Hepatocyte (in vitro differentiated cells): ENCODE results near the gene ARHGAP6. TPM values are rescaled to one million over a fixed set of nuclear protein-coding genes. Genes with fewer than 3 reads are reported as not detected.

ENCODE experiments used
- DNase-seq: peaks from one replicate; pipeline ENCODE4 v3.0.0-alpha.2; 2016; ENCODE audit warnings: low spot score
- H2AFZ ChIP-seq: fragments of 200-600 bp; sonication (generic); 2 replicates; pipeline ENCODE4 v1.6.0; 2016; ENCODE audit warnings: antibody characterized with exemption, mild to moderate bottlenecking
- H3K27ac ChIP-seq: fragments of 200-600 bp; sonication (generic); 2 replicates; pipeline ENCODE4 v1.5.1; 2016; ENCODE audit warnings: mild to moderate bottlenecking
- H3K27me3 ChIP-seq: fragments of 200-600 bp; sonication (generic); 2 replicates; pipeline ENCODE4 v1.6.1; 2016
- H3K36me3 ChIP-seq: fragments of 200-600 bp; sonication (generic); replicated peaks from 2 replicates; pipeline ENCODE4 v1.5.1; 2016; ENCODE audit warnings: low read depth; ENCODE audit not compliant: insufficient read depth
- H3K4me1 ChIP-seq: fragments of 200-600 bp; sonication (generic); 2 replicates; pipeline ENCODE4 v1.5.1; 2016; ENCODE audit warnings: mild to moderate bottlenecking, moderate library complexity; ENCODE audit not compliant: insufficient read depth
- H3K4me2 ChIP-seq: fragments of 200-600 bp; sonication (generic); 2 replicates; pipeline ENCODE4 v1.6.0; 2016
- H3K4me3 ChIP-seq: fragments of 200-600 bp; sonication (generic); 2 replicates; pipeline ENCODE4 v1.5.1; 2016; ENCODE audit warnings: mild to moderate bottlenecking
- H3K79me2 ChIP-seq: fragments of 200-600 bp; sonication (generic); 2 replicates; pipeline ENCODE4 v1.6.0; 2017; ENCODE audit warnings: mild to moderate bottlenecking
- H3K9me2 ChIP-seq: fragments of 200-600 bp; sonication (generic); replicated peaks from 2 replicates; pipeline ENCODE4 v1.6.0; 2017; ENCODE audit warnings: mild to moderate bottlenecking; ENCODE audit not compliant: insufficient read depth
- H3K9me3 ChIP-seq: fragments of 200-600 bp; sonication (generic); 2 replicates; pipeline ENCODE4 v1.5.1; 2016; ENCODE audit warnings: low read depth, mild to moderate bottlenecking
- H4K20me1 ChIP-seq: fragments of 200-600 bp; sonication (generic); 2 replicates; pipeline ENCODE4 v1.6.0; 2016; ENCODE audit warnings: mild to moderate bottlenecking; ENCODE audit not compliant: insufficient read depth, poor library complexity, severe bottlenecking
- CTCF ChIP-seq: fragments of 200-600 bp; sonication (generic); IDR thresholded peaks from 2 replicates; pipeline ENCODE4 v1.5.1; 2016; ENCODE audit warnings: antibody characterized with exemption, mild to moderate bottlenecking; ENCODE audit not compliant: poor library complexity
- EZH2 ChIP-seq: fragments of 200-600 bp; sonication (generic); IDR thresholded peaks from 2 replicates; pipeline ENCODE4 v1.6.1; 2016; ENCODE audit warnings: antibody characterized with exemption, mild to moderate bottlenecking, borderline replicate concordance
- EZH2phosphoT487 ChIP-seq: fragments of 200-600 bp; sonication (generic); IDR thresholded peaks from one replicate; pipeline ENCODE4 v1.6.1; 2018; ENCODE audit warnings: antibody characterized with exemption, mild to moderate bottlenecking, low read depth, moderate library complexity; ENCODE audit not compliant: unreplicated experiment, severe bottlenecking
- WGBS: methylation state at CpG from one replicate; pipeline ENCODE4 v1.1.6; 2016; ENCODE audit warnings: low lambda C conversion rate; ENCODE audit errors: missing lambda C conversion rate; 5-methylcytosine and 5-hydroxymethylcytosine counted together
- polyA plus RNA-seq: library from polyadenylated mRNA; unstranded; fragments of >200 nt; fragmentation: Nextera tagmentation; extraction: Ambion mirVana; gene quantifications from 2 replicates; pipeline ENCODE4 v1.2.1, GENCODE V29; 2016
- total RNA-seq: library from RNA; depleted of rRNA; stranded (reverse); fragments of >200 nt; gene quantifications from 2 replicates; pipeline ENCODE4 v1.2.3, GENCODE V29; 2014

The ARHGAP6 gene
- 6.9 and 7.9 TPM in 2 replicates for total RNA-seq
- polyA plus RNA-seq, result 4.9 and 6.4 TPM in 2 replicates

DNA sequence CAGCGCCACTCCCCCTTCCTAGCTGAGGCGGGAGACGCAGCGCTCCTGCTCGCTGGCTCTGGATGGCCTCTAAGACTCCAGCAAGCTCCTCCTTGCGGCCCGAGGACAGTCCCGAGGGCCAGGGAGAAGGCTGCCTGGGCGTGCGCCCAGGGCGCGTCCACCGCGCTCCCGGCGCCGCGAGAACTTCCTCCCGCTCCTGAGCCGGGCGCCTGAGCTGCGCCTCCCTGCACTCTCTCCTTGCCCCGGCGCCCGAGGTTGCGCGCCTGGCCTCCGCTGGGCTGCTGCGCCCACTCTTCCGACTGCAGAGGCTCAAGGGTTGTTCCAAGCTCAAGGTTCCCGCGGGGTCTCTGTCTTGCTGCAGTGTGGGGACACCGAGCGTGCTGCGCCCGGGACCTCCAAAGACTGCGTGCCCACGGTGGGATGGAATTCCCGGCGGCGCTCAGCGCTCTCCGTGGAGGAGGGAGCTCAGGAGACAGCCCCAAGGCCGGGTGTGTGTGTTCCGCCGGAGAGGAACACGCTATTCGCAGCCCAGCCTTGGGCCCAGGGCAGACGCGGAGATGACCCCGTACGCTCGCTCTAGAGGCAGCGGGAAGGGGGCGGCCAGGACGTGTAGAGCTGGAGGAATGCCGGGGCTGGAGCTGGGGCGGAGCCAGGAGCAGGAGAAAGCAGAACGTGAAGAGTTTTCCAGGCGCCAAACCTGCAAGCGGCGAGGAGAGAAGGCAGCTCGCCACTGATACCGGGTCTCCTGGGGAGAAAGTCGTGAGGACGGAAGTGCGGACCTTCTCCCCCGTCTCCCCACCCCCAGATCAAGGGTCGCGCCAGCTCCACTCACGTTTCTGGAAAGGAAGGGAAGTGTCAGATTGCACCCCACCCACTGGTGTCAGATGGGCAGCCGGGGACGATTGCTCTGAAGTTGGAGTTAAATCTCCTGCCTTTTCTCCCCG, at the start of gene ARHGAP6:
Gene ARHGAP6, minus strand, starts transcription at position 753 of the 944 bp plus-strand sequence. CDS start 1,092 bp downstream, outside the sequence.
- Histone ChIP-seq H3K9me3 (no peaks in the 10 kb centered on the region), H3K27me3 (peaks cover 5% of the 10 kb centered on the region), H3K9me2 (no peaks in the 10 kb centered on the region), H4K20me1 (no peaks in the 10 kb centered on the region), H3K79me2 (peaks cover 9% of the 10 kb centered on the region), H3K4me2 (peak within 1 kb of the TSS; percentile 85), H3K4me3 (peak within 1 kb of the TSS; percentile 52), H2AFZ (peak within 1 kb of the TSS; percentile 46), H3K27ac (peak within 1 kb of the TSS; percentile 48), H3K4me1 (no peaks in the 10 kb centered on the region), H3K36me3 (no peaks in the 10 kb centered on the region)
- WGBS, result 35% methylated on average over 69 of the region's 74 CpGs
- DNase-seq, result peak; percentile 47
- no peak for TF ChIP-seq EZH2
- no peak for TF ChIP-seq CTCF
- no peak for TF ChIP-seq EZH2phosphoT487

DNA sequence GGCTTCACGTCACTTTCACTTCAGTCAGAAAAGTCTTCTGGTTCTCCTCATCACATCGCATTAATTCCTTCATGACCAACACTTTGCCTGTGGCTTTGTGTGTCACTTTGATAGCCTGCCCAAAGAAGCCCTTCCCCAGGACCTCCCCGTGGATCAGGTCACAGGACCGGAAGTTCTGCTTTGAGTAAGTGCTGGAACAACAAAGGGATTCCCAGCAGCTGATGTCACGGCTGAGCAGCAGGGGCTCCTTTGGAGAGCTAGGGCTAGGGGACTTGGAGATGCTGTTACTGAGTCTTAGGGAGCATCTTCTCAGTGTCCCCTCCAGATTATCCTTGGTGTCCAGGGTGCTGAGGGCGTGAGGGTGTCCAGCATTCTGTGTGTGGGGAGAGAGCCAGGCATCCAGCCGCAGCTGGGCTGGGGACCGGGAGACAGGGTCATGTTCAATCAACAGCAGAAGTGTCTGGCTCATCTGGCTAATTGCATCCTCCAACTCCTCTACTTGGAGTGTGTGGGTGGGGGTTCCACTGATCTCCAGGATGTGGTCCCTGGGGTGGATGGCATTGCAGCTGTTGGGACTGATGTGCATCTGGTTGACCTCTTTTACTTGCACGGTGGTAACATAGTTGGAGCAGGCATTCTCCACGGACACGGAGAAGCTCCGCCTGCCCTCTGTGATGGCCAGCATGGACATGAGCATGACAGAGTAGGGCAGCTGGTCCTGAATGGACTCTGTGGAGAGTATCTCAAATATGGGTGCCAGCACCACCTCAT, 39.2 kb upstream of the ARHGAP6 start:
- WGBS, result 81% methylated on average over 11 of the region's 12 CpGs
- Histone ChIP-seq H3K36me3 (no peaks in the 10 kb centered on the region), H3K27me3 (no peaks in the 10 kb centered on the region), H3K27ac (no peak overlapping the region), H3K4me3 (no peak overlapping the region), H3K9me3 (no peaks in the 10 kb centered on the region), H3K4me1 (no peaks in the 10 kb centered on the region), H4K20me1 (no peaks in the 10 kb centered on the region), H3K4me2 (no peak overlapping the region), H2AFZ (no peak overlapping the region), H3K9me2 (no peaks in the 10 kb centered on the region), H3K79me2 (no peaks in the 10 kb centered on the region)
- no peak for DNase-seq
- TF ChIP-seq EZH2phosphoT487 (no peak), EZH2 (no peak), CTCF (no peak)

GRCh38 chrX:11703855-11704254, 38.1 kb upstream of the ARHGAP6 start:
- no peak overlapping the region for H3K4me2 ChIP-seq
- no peaks in the 10 kb centered on the region for H3K9me2 ChIP-seq
- no peaks in the 10 kb centered on the region for H4K20me1 ChIP-seq
- no peaks in the 10 kb centered on the region for H3K79me2 ChIP-seq
- H3K9me3 ChIP-seq, result no peaks in the 10 kb centered on the region
- H3K36me3 ChIP-seq, result no peaks in the 10 kb centered on the region
- H3K27ac ChIP-seq, result no peak overlapping the region
- 89% methylated on average over 10 of the region's 10 CpGs for WGBS
- H2AFZ ChIP-seq, result no peak overlapping the region
- H3K27me3 ChIP-seq, result no peaks in the 10 kb centered on the region
- H3K4me1 ChIP-seq, result no peaks in the 10 kb centered on the region
- TF ChIP-seq EZH2 (no peak), EZH2phosphoT487 (no peak), CTCF (no peak)
- DNase-seq, result no peak
- H3K4me3 ChIP-seq, result no peak overlapping the region
